ENCODE data around the gene TBC1D22A.

DNA sequence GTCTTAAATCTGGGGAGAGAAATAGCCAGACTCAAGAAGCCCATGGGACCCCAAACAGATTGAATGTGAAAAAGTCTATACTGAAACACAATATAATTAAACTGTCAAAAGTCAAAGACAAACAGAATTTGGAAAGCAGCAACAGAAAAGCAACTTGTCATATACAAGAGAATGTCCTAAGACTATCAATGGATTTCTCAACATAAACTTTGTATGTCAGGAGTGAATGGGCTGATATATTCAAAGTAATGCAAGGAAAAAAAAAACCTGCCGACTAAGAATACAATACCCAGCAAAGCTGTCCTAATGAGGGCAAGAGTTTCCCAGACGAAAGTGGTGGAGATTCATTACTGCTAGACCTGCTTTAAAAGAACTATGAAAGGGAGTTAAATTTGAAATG is 73.2 kb downstream of the TBC1D22A start:
- TF ChIP-seq, protein P1, sequence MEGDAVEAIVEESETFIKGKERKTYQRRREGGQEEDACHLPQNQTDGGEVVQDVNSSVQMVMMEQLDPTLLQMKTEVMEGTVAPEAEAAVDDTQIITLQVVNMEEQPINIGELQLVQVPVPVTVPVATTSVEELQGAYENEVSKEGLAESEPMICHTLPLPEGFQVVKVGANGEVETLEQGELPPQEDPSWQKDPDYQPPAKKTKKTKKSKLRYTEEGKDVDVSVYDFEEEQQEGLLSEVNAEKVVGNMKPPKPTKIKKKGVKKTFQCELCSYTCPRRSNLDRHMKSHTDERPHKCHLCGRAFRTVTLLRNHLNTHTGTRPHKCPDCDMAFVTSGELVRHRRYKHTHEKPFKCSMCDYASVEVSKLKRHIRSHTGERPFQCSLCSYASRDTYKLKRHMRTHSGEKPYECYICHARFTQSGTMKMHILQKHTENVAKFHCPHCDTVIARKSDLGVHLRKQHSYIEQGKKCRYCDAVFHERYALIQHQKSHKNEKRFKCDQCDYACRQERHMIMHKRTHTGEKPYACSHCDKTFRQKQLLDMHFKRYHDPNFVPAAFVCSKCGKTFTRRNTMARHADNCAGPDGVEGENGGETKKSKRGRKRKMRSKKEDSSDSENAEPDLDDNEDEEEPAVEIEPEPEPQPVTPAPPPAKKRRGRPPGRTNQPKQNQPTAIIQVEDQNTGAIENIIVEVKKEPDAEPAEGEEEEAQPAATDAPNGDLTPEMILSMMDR (IDR thresholded peaks at IDR 0.05), result no peak
- TF ChIP-seq POLR2A (IDR thresholded peaks at IDR 0.05) (no peak), POLR2AphosphoS5 (IDR thresholded peaks at IDR 0.05) (no peak), EP300 (IDR thresholded peaks at IDR 0.05) (no peak)

Measured in upper lobe of left lung (tissue), 4 donors.